GM06990 (cell line): ENCODE measurements around the gene RAPGEF2.
"Not testable (repeated sequence)": the region's sequence is repeated elsewhere in the genome, so short reads cannot be mapped to it uniquely, and the experiment has no call there.

Source experiments
- DNase-seq: peaks from one replicate; pipeline ENCODE4 v3.0.0-alpha.2; 2011; ENCODE audit not compliant: insufficient read length; ENCODE audit errors: extremely low read depth
- H3K27me3 ChIP-seq: replicated peaks from 2 replicates; pipeline ENCODE4 v1.6.0; 2011; ENCODE audit warnings: low read length; ENCODE audit not compliant: control insufficient read depth, insufficient read depth
- H3K36me3 ChIP-seq: 2 replicates; pipeline ENCODE4 v1.5.1; 2011; ENCODE audit warnings: low read length; ENCODE audit not compliant: control insufficient read depth, insufficient read depth
- H3K4me3 ChIP-seq: replicated peaks from 2 replicates; pipeline ENCODE4 v1.5.1; 2011; ENCODE audit warnings: low read depth, mild to moderate bottlenecking, control low read depth, low read length
- TF ChIP-seq, protein P1 (sequence below): IDR thresholded peaks from 2 replicates; pipeline ENCODE4 v1.5.1; 2011; ENCODE audit warnings: low read length, control low read depth, mild to moderate bottlenecking, inconsistent platforms; ENCODE audit not compliant: insufficient read depth, poor library complexity, severe bottlenecking

The RAPGEF2 gene

GRCh38 chr4:159250751-159251325 lies 148.0 kb downstream of the RAPGEF2 start:
- no peaks in the 10 kb centered on the region for H3K27me3 ChIP-seq
- H3K36me3 ChIP-seq = no peaks in the 10 kb centered on the region; the same call in none of the 2 replicates
- peak; percentile 4 for DNase-seq
- TF ChIP-seq, protein P1, sequence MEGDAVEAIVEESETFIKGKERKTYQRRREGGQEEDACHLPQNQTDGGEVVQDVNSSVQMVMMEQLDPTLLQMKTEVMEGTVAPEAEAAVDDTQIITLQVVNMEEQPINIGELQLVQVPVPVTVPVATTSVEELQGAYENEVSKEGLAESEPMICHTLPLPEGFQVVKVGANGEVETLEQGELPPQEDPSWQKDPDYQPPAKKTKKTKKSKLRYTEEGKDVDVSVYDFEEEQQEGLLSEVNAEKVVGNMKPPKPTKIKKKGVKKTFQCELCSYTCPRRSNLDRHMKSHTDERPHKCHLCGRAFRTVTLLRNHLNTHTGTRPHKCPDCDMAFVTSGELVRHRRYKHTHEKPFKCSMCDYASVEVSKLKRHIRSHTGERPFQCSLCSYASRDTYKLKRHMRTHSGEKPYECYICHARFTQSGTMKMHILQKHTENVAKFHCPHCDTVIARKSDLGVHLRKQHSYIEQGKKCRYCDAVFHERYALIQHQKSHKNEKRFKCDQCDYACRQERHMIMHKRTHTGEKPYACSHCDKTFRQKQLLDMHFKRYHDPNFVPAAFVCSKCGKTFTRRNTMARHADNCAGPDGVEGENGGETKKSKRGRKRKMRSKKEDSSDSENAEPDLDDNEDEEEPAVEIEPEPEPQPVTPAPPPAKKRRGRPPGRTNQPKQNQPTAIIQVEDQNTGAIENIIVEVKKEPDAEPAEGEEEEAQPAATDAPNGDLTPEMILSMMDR = no peak
- H3K4me3 ChIP-seq = no peak overlapping the region

- not testable (repeated sequence) for DNase-seq, H3K27me3 ChIP-seq, H3K4me3 ChIP-seq, H3K36me3 ChIP-seq
Observed at GRCh38 chr4:159251580-159251979, 148.7 kb downstream of the RAPGEF2 start.

DNA sequence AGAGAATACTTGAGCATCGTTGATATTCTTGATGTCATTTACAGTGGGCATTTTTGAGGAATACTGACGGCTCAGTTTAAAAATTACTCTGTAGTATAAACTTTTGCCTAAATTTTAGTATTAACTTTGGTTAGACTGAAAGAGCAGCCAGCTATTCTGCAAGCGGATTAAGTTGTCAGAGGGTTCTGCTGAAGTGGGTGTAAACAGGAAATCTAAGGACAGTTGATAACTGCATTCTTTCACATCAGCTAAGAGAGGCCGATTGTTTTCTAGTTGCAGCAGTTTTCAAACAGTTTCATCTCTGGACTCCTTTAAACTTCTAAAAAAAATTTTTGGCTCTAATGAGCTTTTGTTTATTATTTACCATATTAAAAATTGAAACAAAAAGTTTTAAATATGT lies 149.6 kb downstream of the RAPGEF2 start:
- H3K36me3 ChIP-seq = no peaks in the 10 kb centered on the region; the same call in none of the 2 replicates
- TF ChIP-seq, protein P1 = no peak
- DNase-seq = no peak
- no peaks in the 10 kb centered on the region for H3K27me3 ChIP-seq
- no peak overlapping the region for H3K4me3 ChIP-seq

DNA sequence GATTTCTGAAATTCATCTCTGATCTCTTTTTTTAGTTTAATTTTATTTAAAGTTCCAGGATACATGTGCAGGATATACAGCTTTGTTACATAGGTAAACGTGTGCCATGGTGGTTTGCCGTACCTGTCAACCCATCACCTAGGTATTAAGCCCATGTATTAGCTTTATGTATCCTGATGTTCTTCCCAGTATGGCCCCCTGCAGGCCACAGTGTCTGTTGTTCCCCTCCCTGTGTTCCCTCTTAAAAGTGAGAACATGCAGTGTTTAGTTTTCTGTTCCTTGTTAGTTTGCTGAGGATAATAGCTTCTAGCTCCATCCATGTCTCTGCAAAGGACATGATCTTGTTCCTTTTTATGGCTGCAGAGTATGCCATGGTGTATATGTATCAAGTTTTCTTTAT lies 153.2 kb downstream of the RAPGEF2 start:
- Histone ChIP-seq H3K4me3 (no peak overlapping the region), H3K36me3 (no peaks in the 10 kb centered on the region; the same call in 1 of the 2 replicates), H3K27me3 (no peaks in the 10 kb centered on the region)
- DNase-seq = no peak
- TF ChIP-seq, protein P1 = no peak

DNA sequence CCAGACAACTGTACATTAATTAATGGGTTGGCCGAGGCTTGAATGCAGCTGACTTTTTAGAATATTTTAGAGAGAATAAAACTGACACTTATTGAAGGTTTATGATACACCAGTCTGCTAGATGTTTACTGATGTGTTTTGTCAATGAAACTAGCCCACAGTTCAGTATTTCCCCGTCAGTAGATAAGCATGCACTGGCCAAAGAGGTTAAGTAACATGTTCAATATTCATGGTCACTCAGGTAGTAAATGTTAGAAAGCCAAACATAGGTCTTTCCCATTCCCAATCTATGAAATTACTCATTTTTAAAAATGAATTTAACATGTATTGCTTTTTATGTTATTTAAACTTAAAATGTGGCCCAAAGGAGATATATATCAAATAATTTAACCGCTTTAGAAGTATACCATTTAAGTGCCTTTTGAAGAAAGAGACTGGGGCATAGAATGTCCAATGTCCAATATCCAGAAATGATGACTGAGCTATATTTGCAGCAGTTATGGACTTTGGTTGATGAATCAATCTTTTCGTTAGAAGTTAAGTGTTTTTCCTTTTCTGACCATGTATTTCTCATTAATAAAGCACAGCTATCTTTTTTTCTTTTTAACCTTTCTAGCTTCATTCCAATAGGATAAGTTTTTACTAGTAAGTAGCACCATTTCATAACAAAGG lies 156.1 kb downstream of the RAPGEF2 start:
- TF ChIP-seq, protein P1 = no peak
- no peak for DNase-seq
- no peaks in the 10 kb centered on the region for H3K36me3 ChIP-seq

GRCh38 chr4:159264057-159264456 lies 161.2 kb downstream of the RAPGEF2 start:
- no peak for DNase-seq
- H3K27me3 ChIP-seq = no peaks in the 10 kb centered on the region
- TF ChIP-seq, protein P1 = no peak
- H3K36me3 ChIP-seq = no peaks in the 10 kb centered on the region
- no peak overlapping the region for H3K4me3 ChIP-seq

More for the DNA sequence above, 156.1 kb downstream of the RAPGEF2 start:
- no peaks in the 10 kb centered on the region for H3K27me3 ChIP-seq
- H3K4me3 ChIP-seq = no peak overlapping the region
